HCT116 (cell line): Measurements from ENCODE around the gene SLC28A3.

ENCODE experiments used
- CBX3 ChIP-seq: IDR thresholded peaks from 2 replicates; pipeline ENCODE4 v1.6.1; 2012; ENCODE audit warnings: low read depth
- EGR1 ChIP-seq: IDR thresholded peaks from 2 replicates; pipeline ENCODE4 v1.6.1; 2012; ENCODE audit warnings: low read depth
- EZH2 ChIP-seq: fragments of 200-600 bp; sonication (generic); IDR thresholded peaks from 2 replicates; pipeline ENCODE4 v1.6.1; 2017; ENCODE audit warnings: antibody characterized with exemption, mixed run types
- FOSL1 ChIP-seq: IDR thresholded peaks from 2 replicates; pipeline ENCODE4 v1.6.1; 2012; ENCODE audit warnings: low read depth
- JUND ChIP-seq: IDR thresholded peaks from 2 replicates; pipeline ENCODE4 v1.6.1; 2012
- POLR2A ChIP-seq: IDR thresholded peaks from 2 replicates; pipeline ENCODE4 v1.7.0; 2011; ENCODE audit warnings: borderline replicate concordance; ENCODE audit not compliant: insufficient read depth, insufficient read length; ENCODE audit errors: extremely low read depth
- SRF ChIP-seq: IDR thresholded peaks from 2 replicates; pipeline ENCODE4 v1.6.1; 2012; ENCODE audit warnings: low read depth
- ZFX ChIP-seq: fragments of 450-650 bp; IDR thresholded peaks from 2 replicates; pipeline ENCODE4 v1.6.1; 2017
- TF ChIP-seq, protein P1 (sequence below), 3 experiments: fragments of 200-600 bp in 1 of 3; sonication (generic) in 1 of 3; IDR thresholded peaks in 2 of 3; conservative IDR thresholded peaks in 1 of 3; 2 replicates each; pipeline ENCODE4 v1.5.1; 2012 to 2017; ENCODE audit warnings: low read depth in 2 of 3, low read length in 2 of 3, antibody characterized with exemption in 1 of 3, borderline replicate concordance in 1 of 3, control low read depth in 1 of 3, mild to moderate bottlenecking in 1 of 3, mixed read lengths in 1 of 3, mixed run types in 1 of 3, moderate library complexity in 1 of 3; ENCODE audit not compliant: insufficient read depth in 1 of 3
- TF ChIP-seq, protein P2 (sequence below): IDR thresholded peaks from 2 replicates; pipeline ENCODE4 v1.6.1; 2012; ENCODE audit warnings: low read depth
- TF ChIP-seq, protein P3 (sequence below): IDR thresholded peaks from 2 replicates; pipeline ENCODE4 v1.6.1; 2011; ENCODE audit warnings: mild to moderate bottlenecking, low read length, moderate library complexity; ENCODE audit not compliant: insufficient replicate concordance; ENCODE audit errors: extremely low read depth
- TF ChIP-seq, protein P4 (sequence below): IDR thresholded peaks from 2 replicates; pipeline ENCODE4 v1.6.1; 2012
- TF ChIP-seq, protein P5 (sequence below): IDR thresholded peaks from 2 replicates; pipeline ENCODE4 v1.6.1; 2012

DNA sequence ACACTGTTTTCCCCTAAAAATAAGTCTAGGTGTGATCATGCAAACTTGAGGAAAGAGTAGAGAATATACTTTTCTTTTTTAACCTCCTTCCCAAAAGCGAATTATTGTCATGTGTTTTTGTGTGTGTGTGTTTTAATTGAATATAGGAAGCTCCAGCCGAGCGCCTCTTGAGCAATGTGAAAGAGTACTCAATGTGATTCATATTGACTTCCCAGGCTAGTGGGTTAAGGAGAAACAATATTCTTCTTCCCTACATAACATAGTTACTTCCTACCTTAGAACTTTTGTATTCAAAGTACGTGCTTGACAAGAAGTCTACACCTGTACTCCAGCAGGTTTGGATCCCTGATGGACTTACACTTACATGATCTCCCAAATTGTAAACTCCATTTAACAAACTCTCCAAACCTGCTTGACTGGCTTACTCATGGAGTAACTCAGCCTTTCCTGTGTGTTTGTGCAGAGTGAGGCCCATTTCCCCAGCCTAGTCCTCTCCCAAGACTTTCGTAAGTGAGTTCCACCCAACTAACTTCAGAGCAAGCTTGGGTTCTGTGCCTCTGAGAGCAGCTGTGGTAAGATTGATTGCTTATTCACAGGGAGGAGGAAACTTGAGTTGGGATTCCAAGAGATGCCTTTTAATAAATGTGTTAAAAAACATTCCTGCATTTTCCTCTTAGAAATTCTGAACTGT lies 9.3 kb downstream of the SLC28A3 start:
- no peak for TF ChIP-seq EZH2
- no peak for TF ChIP-seq FOSL1
- TF ChIP-seq CBX3: no peak
- TF ChIP-seq, protein P1, sequence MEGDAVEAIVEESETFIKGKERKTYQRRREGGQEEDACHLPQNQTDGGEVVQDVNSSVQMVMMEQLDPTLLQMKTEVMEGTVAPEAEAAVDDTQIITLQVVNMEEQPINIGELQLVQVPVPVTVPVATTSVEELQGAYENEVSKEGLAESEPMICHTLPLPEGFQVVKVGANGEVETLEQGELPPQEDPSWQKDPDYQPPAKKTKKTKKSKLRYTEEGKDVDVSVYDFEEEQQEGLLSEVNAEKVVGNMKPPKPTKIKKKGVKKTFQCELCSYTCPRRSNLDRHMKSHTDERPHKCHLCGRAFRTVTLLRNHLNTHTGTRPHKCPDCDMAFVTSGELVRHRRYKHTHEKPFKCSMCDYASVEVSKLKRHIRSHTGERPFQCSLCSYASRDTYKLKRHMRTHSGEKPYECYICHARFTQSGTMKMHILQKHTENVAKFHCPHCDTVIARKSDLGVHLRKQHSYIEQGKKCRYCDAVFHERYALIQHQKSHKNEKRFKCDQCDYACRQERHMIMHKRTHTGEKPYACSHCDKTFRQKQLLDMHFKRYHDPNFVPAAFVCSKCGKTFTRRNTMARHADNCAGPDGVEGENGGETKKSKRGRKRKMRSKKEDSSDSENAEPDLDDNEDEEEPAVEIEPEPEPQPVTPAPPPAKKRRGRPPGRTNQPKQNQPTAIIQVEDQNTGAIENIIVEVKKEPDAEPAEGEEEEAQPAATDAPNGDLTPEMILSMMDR (IDR thresholded peaks at IDR 0.05 in 2 of 3, conservative IDR thresholded peaks at IDR 0.05 in 1 of 3; ENCODE audit: borderline replicate concordance in 1 of 3, insufficient read depth in 1 of 3, low read depth in 2 of 3, low read length in 2 of 3): no peak
- no peak for TF ChIP-seq POLR2A
- no peak for TF ChIP-seq SRF
- TF ChIP-seq, protein P2, sequence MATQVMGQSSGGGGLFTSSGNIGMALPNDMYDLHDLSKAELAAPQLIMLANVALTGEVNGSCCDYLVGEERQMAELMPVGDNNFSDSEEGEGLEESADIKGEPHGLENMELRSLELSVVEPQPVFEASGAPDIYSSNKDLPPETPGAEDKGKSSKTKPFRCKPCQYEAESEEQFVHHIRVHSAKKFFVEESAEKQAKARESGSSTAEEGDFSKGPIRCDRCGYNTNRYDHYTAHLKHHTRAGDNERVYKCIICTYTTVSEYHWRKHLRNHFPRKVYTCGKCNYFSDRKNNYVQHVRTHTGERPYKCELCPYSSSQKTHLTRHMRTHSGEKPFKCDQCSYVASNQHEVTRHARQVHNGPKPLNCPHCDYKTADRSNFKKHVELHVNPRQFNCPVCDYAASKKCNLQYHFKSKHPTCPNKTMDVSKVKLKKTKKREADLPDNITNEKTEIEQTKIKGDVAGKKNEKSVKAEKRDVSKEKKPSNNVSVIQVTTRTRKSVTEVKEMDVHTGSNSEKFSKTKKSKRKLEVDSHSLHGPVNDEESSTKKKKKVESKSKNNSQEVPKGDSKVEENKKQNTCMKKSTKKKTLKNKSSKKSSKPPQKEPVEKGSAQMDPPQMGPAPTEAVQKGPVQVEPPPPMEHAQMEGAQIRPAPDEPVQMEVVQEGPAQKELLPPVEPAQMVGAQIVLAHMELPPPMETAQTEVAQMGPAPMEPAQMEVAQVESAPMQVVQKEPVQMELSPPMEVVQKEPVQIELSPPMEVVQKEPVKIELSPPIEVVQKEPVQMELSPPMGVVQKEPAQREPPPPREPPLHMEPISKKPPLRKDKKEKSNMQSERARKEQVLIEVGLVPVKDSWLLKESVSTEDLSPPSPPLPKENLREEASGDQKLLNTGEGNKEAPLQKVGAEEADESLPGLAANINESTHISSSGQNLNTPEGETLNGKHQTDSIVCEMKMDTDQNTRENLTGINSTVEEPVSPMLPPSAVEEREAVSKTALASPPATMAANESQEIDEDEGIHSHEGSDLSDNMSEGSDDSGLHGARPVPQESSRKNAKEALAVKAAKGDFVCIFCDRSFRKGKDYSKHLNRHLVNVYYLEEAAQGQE: no peak
- no peak for TF ChIP-seq EGR1
- TF ChIP-seq JUND: no peak
- TF ChIP-seq, protein P3, sequence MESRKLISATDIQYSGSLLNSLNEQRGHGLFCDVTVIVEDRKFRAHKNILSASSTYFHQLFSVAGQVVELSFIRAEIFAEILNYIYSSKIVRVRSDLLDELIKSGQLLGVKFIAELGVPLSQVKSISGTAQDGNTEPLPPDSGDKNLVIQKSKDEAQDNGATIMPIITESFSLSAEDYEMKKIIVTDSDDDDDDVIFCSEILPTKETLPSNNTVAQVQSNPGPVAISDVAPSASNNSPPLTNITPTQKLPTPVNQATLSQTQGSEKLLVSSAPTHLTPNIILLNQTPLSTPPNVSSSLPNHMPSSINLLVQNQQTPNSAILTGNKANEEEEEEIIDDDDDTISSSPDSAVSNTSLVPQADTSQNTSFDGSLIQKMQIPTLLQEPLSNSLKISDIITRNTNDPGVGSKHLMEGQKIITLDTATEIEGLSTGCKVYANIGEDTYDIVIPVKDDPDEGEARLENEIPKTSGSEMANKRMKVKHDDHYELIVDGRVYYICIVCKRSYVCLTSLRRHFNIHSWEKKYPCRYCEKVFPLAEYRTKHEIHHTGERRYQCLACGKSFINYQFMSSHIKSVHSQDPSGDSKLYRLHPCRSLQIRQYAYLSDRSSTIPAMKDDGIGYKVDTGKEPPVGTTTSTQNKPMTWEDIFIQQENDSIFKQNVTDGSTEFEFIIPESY: no peak
- TF ChIP-seq, protein P4, sequence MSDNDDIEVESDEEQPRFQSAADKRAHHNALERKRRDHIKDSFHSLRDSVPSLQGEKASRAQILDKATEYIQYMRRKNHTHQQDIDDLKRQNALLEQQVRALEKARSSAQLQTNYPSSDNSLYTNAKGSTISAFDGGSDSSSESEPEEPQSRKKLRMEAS: no peak
- TF ChIP-seq, protein P5, sequence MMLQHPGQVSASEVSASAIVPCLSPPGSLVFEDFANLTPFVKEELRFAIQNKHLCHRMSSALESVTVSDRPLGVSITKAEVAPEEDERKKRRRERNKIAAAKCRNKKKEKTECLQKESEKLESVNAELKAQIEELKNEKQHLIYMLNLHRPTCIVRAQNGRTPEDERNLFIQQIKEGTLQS: no peak
- TF ChIP-seq ZFX: no peak
